Measurements from ENCODE around the gene PSMD1.

DNA sequence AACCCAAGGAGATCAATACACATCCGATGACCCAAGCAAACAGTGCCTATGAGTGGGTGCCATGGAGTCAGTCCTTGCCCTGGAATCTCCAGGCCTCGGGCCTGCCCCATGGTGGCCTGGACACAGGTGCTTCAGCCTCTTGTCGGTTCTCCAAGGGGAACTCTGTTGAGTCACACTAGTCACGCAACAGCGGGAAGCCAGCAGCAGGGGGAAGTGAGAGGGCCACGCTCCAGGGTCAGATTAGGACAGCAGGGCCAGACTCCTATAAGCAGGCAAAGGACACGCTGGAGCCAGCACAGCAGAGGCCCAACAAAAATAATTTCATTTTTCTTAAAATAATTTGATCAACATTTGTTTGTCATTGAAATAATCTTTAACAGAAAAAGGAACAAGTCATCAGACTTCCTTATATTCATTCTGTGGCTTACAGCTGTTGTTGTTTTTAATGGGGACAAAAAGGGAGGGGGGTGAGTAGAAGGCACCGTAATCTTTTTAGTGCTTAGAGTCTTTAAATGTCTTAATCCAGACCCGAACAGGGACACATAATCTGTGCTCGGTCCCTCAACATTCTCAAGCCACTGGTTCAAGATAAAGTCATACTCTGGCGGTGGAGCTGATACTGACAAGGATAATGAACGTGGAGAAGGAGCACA, 125.3 kb downstream of the PSMD1 start:
- TF ChIP-seq EZH2 (IDR thresholded peaks at IDR 0.05; ENCODE audit: borderline replicate concordance, low read depth, low read length, severe bottlenecking) (no peak), POLR2A (IDR thresholded peaks at IDR 0.05; ENCODE audit: low read depth, low read length) (no peak)
- TF ChIP-seq, protein P1, sequence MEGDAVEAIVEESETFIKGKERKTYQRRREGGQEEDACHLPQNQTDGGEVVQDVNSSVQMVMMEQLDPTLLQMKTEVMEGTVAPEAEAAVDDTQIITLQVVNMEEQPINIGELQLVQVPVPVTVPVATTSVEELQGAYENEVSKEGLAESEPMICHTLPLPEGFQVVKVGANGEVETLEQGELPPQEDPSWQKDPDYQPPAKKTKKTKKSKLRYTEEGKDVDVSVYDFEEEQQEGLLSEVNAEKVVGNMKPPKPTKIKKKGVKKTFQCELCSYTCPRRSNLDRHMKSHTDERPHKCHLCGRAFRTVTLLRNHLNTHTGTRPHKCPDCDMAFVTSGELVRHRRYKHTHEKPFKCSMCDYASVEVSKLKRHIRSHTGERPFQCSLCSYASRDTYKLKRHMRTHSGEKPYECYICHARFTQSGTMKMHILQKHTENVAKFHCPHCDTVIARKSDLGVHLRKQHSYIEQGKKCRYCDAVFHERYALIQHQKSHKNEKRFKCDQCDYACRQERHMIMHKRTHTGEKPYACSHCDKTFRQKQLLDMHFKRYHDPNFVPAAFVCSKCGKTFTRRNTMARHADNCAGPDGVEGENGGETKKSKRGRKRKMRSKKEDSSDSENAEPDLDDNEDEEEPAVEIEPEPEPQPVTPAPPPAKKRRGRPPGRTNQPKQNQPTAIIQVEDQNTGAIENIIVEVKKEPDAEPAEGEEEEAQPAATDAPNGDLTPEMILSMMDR (IDR thresholded peaks at IDR 0.05; ENCODE audit: extremely low read depth in 1 of 2, insufficient read depth in 1 of 2, low read depth in 1 of 2, low read length in 2 of 2) = no peak
